Spleen (tissue), 7 donors: ENCODE results near the gene PRSS56.

Experiments
- CTCF ChIP-seq, 11 experiments: fragments of 200-600 bp in 7 of 11; fragments of 450-650 bp in 4 of 11; sonication (generic) in 4 of 11; IDR thresholded peaks in 8 of 11; conservative IDR thresholded peaks in 3 of 11; 1 replicate in 7 of 11; 2 replicates in 4 of 11; pipeline versions ENCODE4 v1.4.0 to v1.8.0; 2016 to 2021; ENCODE audit warnings: antibody characterized with exemption in 11 of 11, inconsistent platforms in 4 of 11, mild to moderate bottlenecking in 1 of 11
- POLR2A ChIP-seq, 3 donors: fragments of 450-650 bp; IDR thresholded peaks; one replicate each; pipeline ENCODE4 v1.5.1; 2017; ENCODE audit warnings: antibody characterized with exemption in 3 of 3, mild to moderate bottlenecking in 1 of 3
- POLR2AphosphoS5 ChIP-seq, 3 donors: sonication (generic); formaldehyde crosslinking; IDR thresholded peaks; one replicate each; pipeline ENCODE4 v1.5.1; 2017; ENCODE audit warnings: antibody characterized with exemption in 3 of 3
- donor health status: DM: no; HTN: no; CAD: no; lungs with moderate emphysema.
- donor health status: DM: no; HTN: no; CAD: no.
- donor health status: DM: no; HTN: no; CAD: no.

- TF ChIP-seq CTCF (IDR thresholded peaks at IDR 0.05 in 8 of 11, conservative IDR thresholded peaks at IDR 0.05 in 3 of 11) (no peak), POLR2A (IDR thresholded peaks at IDR 0.05) (no peak), POLR2AphosphoS5 (IDR thresholded peaks at IDR 0.05) (no peak)
These were observed 4.5 kb upstream of the PRSS56 start for GRCh38 chr2:232515639-232516038.
